ENCODE data around the gene CNOT9. TPM values are rescaled to one million over a fixed set of nuclear protein-coding genes. Genes with fewer than 3 reads are reported as not detected.

The CNOT9 gene
- total RNA-seq, 2 donors from 2014 or later = 16.3 to 23.8 TPM

- ATAC-seq (no peak), DNase-seq (no peak)
- intact Hi-C loops (cut with DNase I) = no loop called here
Measured at GRCh38 chr2:218638372-218638771, 69.7 kb downstream of the CNOT9 start.

- DNase-seq = no peak
- ATAC-seq = no peak
- intact Hi-C loops (cut with DNase I) = loop anchor here in 1 of 2 donors (10.0 kb wide), 1 partner anchor 57 kb away; no protein-coding TSS in a partner anchor
Measured at GRCh38 chr2:218642121-218642656, 73.5 kb downstream of the CNOT9 start.

GRCh38 chr2:218642786-218643185, 74.1 kb downstream of the CNOT9 start:
- ATAC-seq = no peak
- DNase-seq = no peak
- intact Hi-C loops (cut with DNase I) = loop anchor here in 1 of 2 donors (10.0 kb wide), 1 partner anchor 58 kb away; no protein-coding TSS in a partner anchor

GRCh38 chr2:218643751-218644310, 75.2 kb downstream of the CNOT9 start:
- intact Hi-C loops (cut with DNase I) = loop anchor here in 1 of 2 donors (10.0 kb wide), 1 partner anchor 59 kb away; no protein-coding TSS in a partner anchor
- ATAC-seq = no peak
- DNase-seq = no peak

GRCh38 chr2:218644721-218645120, 76.1 kb downstream of the CNOT9 start:
- no peak for DNase-seq
- intact Hi-C loops (cut with DNase I) = loop anchor here in 1 of 2 donors (10.0 kb wide), 1 partner anchor 60 kb away; no protein-coding TSS in a partner anchor
- ATAC-seq = no peak

- ATAC-seq (no peak), DNase-seq (no peak)
- intact Hi-C loops (cut with DNase I) = loop anchor here in 1 of 2 donors (10.0 kb wide), 1 partner anchor 60 kb away; no protein-coding TSS in a partner anchor
Measured at GRCh38 chr2:218645126-218645525, 76.5 kb downstream of the CNOT9 start.

Other genes starting within 250 kb of the CNOT9 start
- not detected for gene CATIP, start 212.0 kb upstream of the CNOT9 start, total RNA-seq
- 10 to 100 TPM in 1 of 2 donors, 1 to 10 TPM in 1; 8.5 to 16.1 TPM for gene SLC11A1, start 186.6 kb upstream of the CNOT9 start, total RNA-seq
- gene CTDSP1, start 169.0 kb upstream of the CNOT9 start, total RNA-seq = 100 to 1,000 TPM; 101 to 106 TPM
- gene VIL1, start 149.7 kb upstream of the CNOT9 start, total RNA-seq = not detected
- 1 to 10 TPM; 5.6 to 9.4 TPM for gene USP37, start 488 bp upstream of the CNOT9 start, total RNA-seq
- gene PLCD4, start 39.1 kb downstream of the CNOT9 start, total RNA-seq = 1 to 10 TPM in 1 of 2 donors, under 1 TPM in 1; 0.73 to 3.0 TPM
- 10 to 100 TPM; 12.6 to 17.8 TPM for gene ZNF142, start 90.8 kb downstream of the CNOT9 start, total RNA-seq
- 10 to 100 TPM; 33.3 to 35.3 TPM for gene BCS1L, start 90.8 kb downstream of the CNOT9 start, total RNA-seq
- gene RNF25, start 103.2 kb downstream of the CNOT9 start, total RNA-seq = 10 to 100 TPM; 13.6 to 15.0 TPM
- gene STK36, start 103.2 kb downstream of the CNOT9 start, total RNA-seq = 10 to 100 TPM in 1 of 2 donors, 1 to 10 TPM in 1; 5.6 to 10.0 TPM
- 10 to 100 TPM in 1 of 2 donors, 1 to 10 TPM in 1; 8.0 to 12.3 TPM for gene TTLL4, start 142.0 kb downstream of the CNOT9 start, total RNA-seq
- 10 to 100 TPM; 13.8 to 17.4 TPM for gene CYP27A1, start 213.3 kb downstream of the CNOT9 start, total RNA-seq

Data from left cardiac atrium (tissue), 4 donors.